D721Med (cell line): ENCODE results near the gene FBXO30.

Source experiments
- DNase-seq: peaks from one replicate; pipeline ENCODE4 v3.0.0; 2011; ENCODE audit warnings: low spot score; ENCODE audit not compliant: insufficient read length
- FAIRE-seq: peaks from 2 replicates; lab custom pipeline; 2011; peaks lifted over from hg19 to GRCh38; lab: Jason Lieb, UNC
- TF ChIP-seq, protein P1 (sequence below): IDR thresholded peaks from 2 replicates; pipeline ENCODE4 v1.5.1; 2012; ENCODE audit warnings: mild to moderate bottlenecking, control low read depth; ENCODE audit not compliant: insufficient read depth; ENCODE audit errors: missing control alignments

The FBXO30 gene

GRCh38 chr6:145789443-145789842 lies 25.2 kb downstream of the FBXO30 start:
- TF ChIP-seq, protein P1, sequence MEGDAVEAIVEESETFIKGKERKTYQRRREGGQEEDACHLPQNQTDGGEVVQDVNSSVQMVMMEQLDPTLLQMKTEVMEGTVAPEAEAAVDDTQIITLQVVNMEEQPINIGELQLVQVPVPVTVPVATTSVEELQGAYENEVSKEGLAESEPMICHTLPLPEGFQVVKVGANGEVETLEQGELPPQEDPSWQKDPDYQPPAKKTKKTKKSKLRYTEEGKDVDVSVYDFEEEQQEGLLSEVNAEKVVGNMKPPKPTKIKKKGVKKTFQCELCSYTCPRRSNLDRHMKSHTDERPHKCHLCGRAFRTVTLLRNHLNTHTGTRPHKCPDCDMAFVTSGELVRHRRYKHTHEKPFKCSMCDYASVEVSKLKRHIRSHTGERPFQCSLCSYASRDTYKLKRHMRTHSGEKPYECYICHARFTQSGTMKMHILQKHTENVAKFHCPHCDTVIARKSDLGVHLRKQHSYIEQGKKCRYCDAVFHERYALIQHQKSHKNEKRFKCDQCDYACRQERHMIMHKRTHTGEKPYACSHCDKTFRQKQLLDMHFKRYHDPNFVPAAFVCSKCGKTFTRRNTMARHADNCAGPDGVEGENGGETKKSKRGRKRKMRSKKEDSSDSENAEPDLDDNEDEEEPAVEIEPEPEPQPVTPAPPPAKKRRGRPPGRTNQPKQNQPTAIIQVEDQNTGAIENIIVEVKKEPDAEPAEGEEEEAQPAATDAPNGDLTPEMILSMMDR, result no peak
- no peak for DNase-seq
- no peak for FAIRE-seq

- DNase-seq (no peak), FAIRE-seq (no peak)
- TF ChIP-seq, protein P1, result no peak
These were observed 26.9 kb downstream of the FBXO30 start for GRCh38 chr6:145787688-145788087.

DNA sequence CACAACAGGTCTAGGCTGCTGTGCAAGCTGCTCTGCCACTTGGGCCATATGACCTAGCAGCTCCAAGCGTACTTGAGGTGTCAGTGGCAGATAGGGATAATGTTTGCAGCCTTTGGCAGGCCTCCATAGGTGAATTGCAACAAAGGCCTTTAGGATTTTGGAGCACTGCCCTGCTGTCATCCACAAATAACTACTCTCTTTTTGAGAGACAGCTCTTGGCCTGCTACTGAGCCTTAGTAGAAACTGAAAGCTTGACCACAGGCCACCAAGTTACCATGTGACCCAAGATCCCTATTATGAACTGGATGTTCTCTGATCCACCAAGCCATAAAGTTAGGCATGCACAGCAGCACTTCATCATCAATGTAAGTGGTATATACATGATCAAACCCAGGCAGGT lies 29.9 kb downstream of the FBXO30 start:
- DNase-seq, result no peak
- FAIRE-seq, result no peak
- TF ChIP-seq, protein P1, result no peak

GRCh38 chr6:145783796-145784195 lies 30.8 kb downstream of the FBXO30 start:
- DNase-seq, result no peak
- TF ChIP-seq, protein P1, result no peak
- no peak for FAIRE-seq

DNA sequence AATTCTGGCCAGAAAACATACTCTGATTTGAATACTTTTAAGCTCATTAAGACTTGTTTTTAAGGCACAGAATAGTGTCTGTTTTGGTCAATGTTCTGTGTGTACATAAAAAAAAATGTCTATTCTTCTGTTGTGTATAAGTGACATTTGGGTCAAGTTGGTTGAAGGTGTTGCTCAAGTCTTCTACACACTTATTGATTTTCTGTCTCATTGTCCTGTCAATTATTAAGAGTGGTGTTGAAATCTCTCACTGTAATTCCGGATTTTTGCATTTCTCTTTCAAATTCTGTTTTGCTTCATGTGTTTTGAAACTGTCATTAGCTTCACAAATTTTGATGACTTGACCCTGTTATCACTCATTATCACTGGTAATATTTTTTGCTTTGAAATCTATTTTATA lies 41.7 kb downstream of the FBXO30 start:
- DNase-seq (no peak), FAIRE-seq (no peak)
- TF ChIP-seq, protein P1, result no peak

- DNase-seq (no peak), FAIRE-seq (no peak)
- TF ChIP-seq, protein P1, result no peak
These were observed 49.1 kb downstream of the FBXO30 start for GRCh38 chr6:145765449-145765848.

- FAIRE-seq (no peak), DNase-seq (no peak)
- TF ChIP-seq, protein P1, result no peak
These were observed 50.9 kb downstream of the FBXO30 start for GRCh38 chr6:145763742-145764141.
